Measurements from ENCODE around the gene FBXO44. TPM values are rescaled to one million over a fixed set of nuclear protein-coding genes. Genes with fewer than 3 reads are reported as not detected.

The FBXO44 gene
- total RNA-seq, 4 donors from 2014 or later = 5.0 to 20.4 (median 7.0) TPM

DNA sequence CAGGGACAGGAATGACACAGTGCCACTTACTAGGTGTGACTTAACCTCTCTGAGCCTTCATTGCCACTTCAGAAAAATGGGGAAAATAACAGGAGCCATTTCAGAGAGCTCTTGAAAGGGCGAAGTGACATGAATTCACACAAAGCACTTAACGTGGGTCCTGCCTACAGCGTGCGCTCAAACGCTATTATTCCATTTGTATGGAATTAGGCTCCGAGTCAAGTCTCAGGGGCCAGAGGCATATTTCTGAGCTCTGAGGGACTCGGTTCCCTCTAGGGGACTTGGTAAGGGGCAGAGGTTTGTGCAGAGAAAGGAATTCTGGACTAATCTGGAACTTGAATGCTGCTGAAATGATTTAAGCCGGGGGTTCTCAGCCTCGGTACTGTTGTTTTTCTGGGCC lies 50.9 kb downstream of the FBXO44 start:
- peaks cover 6 to 19% (median 10%) of the 10 kb centered on the region in 3 donors for H3K4me1 ChIP-seq
- WGBS, 2 donors = 79 to 80% methylated on average over 8 to 9 of the region's 9 CpGs
- no peak for DNase-seq
- no peak for TF ChIP-seq POLR2A (IDR thresholded peaks at IDR 0.05)
- TF ChIP-seq, protein P1, sequence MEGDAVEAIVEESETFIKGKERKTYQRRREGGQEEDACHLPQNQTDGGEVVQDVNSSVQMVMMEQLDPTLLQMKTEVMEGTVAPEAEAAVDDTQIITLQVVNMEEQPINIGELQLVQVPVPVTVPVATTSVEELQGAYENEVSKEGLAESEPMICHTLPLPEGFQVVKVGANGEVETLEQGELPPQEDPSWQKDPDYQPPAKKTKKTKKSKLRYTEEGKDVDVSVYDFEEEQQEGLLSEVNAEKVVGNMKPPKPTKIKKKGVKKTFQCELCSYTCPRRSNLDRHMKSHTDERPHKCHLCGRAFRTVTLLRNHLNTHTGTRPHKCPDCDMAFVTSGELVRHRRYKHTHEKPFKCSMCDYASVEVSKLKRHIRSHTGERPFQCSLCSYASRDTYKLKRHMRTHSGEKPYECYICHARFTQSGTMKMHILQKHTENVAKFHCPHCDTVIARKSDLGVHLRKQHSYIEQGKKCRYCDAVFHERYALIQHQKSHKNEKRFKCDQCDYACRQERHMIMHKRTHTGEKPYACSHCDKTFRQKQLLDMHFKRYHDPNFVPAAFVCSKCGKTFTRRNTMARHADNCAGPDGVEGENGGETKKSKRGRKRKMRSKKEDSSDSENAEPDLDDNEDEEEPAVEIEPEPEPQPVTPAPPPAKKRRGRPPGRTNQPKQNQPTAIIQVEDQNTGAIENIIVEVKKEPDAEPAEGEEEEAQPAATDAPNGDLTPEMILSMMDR (IDR thresholded peaks at IDR 0.05) = no peak
- H3K27me3 ChIP-seq = peaks cover 0 to 70% (median 0%) of the 10 kb centered on the region in 4 donors
- H3K9me3 ChIP-seq = no peaks in the 10 kb centered on the region
- intact Hi-C loops (cut with DNase I) = no loop called here
- no peak overlapping the region for H3K27ac ChIP-seq
- no peaks in the 10 kb centered on the region for H3K36me3 ChIP-seq
- no peak overlapping the region for H3K4me3 ChIP-seq

GRCh38 chr1:11706292-11706691 lies 51.6 kb downstream of the FBXO44 start:
- Histone ChIP-seq H3K4me1 (peaks cover 5 to 14% (median 7%) of the 10 kb centered on the region in 3 donors), H3K9me3 (no peaks in the 10 kb centered on the region), H3K27ac (no peak overlapping the region), H3K36me3 (no peaks in the 10 kb centered on the region), H3K4me3 (no peak overlapping the region), H3K27me3 (peaks cover 0 to 64% (median 0%) of the 10 kb centered on the region in 4 donors)
- intact Hi-C loops (cut with DNase I) = no loop called here
- no peak for TF ChIP-seq POLR2A (IDR thresholded peaks at IDR 0.05)
- no peak for DNase-seq
- WGBS, 2 donors = 57 to 73% methylated on average over 2 to 8 of the region's 14 CpGs

DNA sequence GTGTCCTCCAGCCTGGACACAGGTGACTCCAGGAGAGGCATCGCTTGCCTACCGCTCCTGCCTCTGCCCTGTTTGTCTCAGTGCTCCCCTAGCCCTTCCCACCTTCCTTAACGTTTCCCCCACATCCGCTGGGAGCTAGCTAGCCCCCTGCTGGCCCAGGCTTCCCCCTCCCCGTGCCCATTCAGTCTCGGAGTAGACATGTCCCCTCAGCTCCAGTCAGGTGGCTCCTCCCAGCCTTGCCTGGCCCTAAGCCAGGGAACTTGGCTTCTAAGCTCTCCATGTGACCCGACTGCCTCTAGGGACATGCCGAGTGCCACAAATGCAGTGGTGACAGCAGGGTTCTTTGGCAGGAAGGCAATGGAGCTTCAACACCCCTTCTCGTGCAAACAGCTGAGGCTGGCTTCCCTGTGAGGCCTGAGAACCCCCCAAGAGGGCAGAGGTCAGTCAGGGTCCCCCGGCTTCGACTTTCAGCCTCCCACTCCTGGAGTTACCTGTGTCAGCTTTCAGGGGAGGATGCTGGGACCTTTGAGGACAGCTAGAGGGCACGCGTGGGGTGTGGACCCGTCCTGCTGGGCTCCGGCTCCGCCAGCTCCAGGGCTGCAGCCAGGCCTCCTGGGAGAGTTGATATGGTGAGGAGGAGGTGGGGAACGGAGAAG lies 53.1 kb downstream of the FBXO44 start:
- no peak for DNase-seq
- intact Hi-C loops (cut with DNase I) = no loop called here
- WGBS, 2 donors = 25 to 80% methylated on average over 1 to 6 of the region's 17 CpGs

DNA sequence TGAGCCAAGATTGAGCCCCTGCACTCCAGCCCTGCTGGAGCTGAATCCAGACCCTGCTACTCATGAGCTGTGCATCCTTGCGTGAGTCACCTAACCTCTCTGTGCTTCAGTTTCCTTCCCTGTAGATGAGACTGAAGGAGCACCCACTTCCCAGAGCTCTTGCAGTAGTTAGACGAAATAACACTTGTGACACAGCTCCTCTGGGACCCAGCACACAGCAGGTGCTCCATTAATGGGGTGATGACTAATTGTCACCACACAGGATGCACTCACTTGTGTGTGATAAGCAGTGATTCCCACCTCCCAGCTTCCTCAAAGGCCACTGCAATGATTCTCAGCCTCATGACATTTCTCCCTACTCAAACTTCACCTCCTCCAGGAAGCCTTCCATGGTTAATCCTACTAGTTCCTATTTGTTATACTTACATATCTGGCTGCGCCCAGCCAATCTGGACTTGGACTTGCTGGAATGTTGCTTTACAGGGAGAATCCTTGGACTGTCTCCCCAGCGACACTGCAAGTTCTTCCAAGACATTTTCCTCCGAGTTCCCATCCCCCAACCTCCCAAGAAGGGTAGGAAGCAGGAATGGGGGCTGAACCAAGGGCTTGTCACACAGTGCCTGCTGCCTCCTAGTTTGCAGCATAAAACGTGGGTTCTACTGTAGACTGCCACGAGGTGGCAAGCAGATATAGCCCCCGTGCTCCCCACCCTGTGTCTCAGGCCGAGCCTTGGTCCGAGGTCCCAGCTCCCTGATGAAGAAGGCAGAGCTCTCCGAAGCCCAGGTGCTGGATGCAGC lies 54.1 kb downstream of the FBXO44 start:
- TF ChIP-seq POLR2A (IDR thresholded peaks at IDR 0.05) = no peak
- TF ChIP-seq, protein P1 (IDR thresholded peaks at IDR 0.05) = no peak
- Histone ChIP-seq H3K27ac (no peak overlapping the region), H3K27me3 (peaks cover 0 to 53% (median 0%) of the 10 kb centered on the region in 4 donors), H3K36me3 (no peaks in the 10 kb centered on the region), H3K4me3 (no peak overlapping the region), H3K9me3 (no peaks in the 10 kb centered on the region), H3K4me1 (peaks cover 0 to 7% (median 0%) of the 10 kb centered on the region in 3 donors)
- intact Hi-C loops (cut with DNase I) = no loop called here
- no peak for DNase-seq
- 67 to 78% methylated on average over 4 to 7 of the region's 11 CpGs for WGBS, 2 donors

More for the DNA sequence above, 53.1 kb downstream of the FBXO44 start:
- no peak overlapping the region for H3K4me3 ChIP-seq
- peaks cover 0 to 56% (median 0%) of the 10 kb centered on the region in 4 donors for H3K27me3 ChIP-seq
- no peaks in the 10 kb centered on the region for H3K36me3 ChIP-seq
- no peaks in the 10 kb centered on the region for H3K9me3 ChIP-seq
- H3K4me1 ChIP-seq = peaks cover 0 to 7% (median 0%) of the 10 kb centered on the region in 3 donors
- no peak overlapping the region for H3K27ac ChIP-seq
- TF ChIP-seq POLR2A (IDR thresholded peaks at IDR 0.05) = no peak
- TF ChIP-seq, protein P1 (IDR thresholded peaks at IDR 0.05) = no peak

DNA sequence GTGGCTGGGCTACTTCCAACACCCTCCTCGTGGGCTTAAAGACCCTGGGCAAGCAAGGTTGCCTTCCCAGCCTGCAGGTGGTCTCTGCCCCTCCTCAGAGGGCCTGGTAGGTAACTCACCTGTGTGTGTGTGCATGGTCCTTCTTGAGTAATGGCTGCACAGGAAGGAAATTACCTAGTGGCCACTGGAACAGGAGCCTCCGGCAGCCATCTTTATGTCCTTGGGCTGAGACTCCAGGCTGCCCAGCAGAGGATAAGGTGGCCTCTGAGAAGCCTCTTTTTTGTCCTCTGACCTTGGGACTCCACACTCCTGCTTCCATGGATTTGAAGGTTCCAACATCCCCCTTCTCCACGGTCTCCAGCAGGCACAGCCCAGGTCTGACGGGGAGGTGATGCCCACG lies 56.8 kb downstream of the FBXO44 start:
- Histone ChIP-seq H3K4me3 (no peak overlapping the region), H3K36me3 (no peaks in the 10 kb centered on the region), H3K4me1 (peaks cover 0 to 7% (median 0%) of the 10 kb centered on the region in 3 donors), H3K27me3 (peaks cover 0 to 45% (median 0%) of the 10 kb centered on the region in 4 donors), H3K9me3 (no peaks in the 10 kb centered on the region), H3K27ac (no peak overlapping the region)
- intact Hi-C loops (cut with DNase I) = no loop called here
- no peak for DNase-seq
- no peak for TF ChIP-seq POLR2A (IDR thresholded peaks at IDR 0.05)
- TF ChIP-seq, protein P1 (IDR thresholded peaks at IDR 0.05) = no peak
- WGBS, 2 donors = 93 to 100% methylated on average over 1 to 3 of the region's 5 CpGs
